ENCODE data around the gene HIVEP3.

Gene HIVEP3

GRCh38 chr1:41906943-41907342 is 11.8 kb downstream of the HIVEP3 start:
- Histone ChIP-seq H3K4me3 (ENCODE audit: low read depth, low read length, poor library complexity, severe bottlenecking) (no peak overlapping the region), H3K4me1 (ENCODE audit: insufficient read depth, low read length, severe bottlenecking) (no peaks in the 10 kb centered on the region), H3K27me3 (ENCODE audit: insufficient read depth, low read length) (no peaks in the 10 kb centered on the region), H3K9me3 (ENCODE audit: low read length) (no peaks in the 10 kb centered on the region), H3K79me2 (ENCODE audit: insufficient read depth, low read length) (no peaks in the 10 kb centered on the region), H3K4me2 (ENCODE audit: low read length) (no peak overlapping the region), H3K9ac (ENCODE audit: low read length) (no peak overlapping the region), H3K27ac (ENCODE audit: low read depth, low read length, poor library complexity, severe bottlenecking) (no peak overlapping the region), H3K36me3 (ENCODE audit: insufficient read depth, low read length) (no peaks in the 10 kb centered on the region), H4K20me1 (ENCODE audit: insufficient read depth, low read length) (no peaks in the 10 kb centered on the region), H3K9me2 (ENCODE audit: low read depth, low read length) (no peaks in the 10 kb centered on the region), H3F3A (ENCODE audit: insufficient read depth, low read length) (no peaks in the 10 kb centered on the region), H2AFZ (ENCODE audit: low read length) (no peak overlapping the region)
- TF ChIP-seq EZH2 (IDR thresholded peaks at IDR 0.05; ENCODE audit: borderline replicate concordance, low read length) (no peak), CTCF (IDR thresholded peaks at IDR 0.05; ENCODE audit: low read length) (no peak)

GRCh38 chr1:41905093-41905675 is 13.5 kb downstream of the HIVEP3 start:
- no peak overlapping the region for H2AFZ ChIP-seq (ENCODE audit: low read length)
- no peaks in the 10 kb centered on the region for H3K27me3 ChIP-seq (ENCODE audit: insufficient read depth, low read length)
- H3K4me1 ChIP-seq (ENCODE audit: insufficient read depth, low read length, severe bottlenecking), result no peaks in the 10 kb centered on the region
- no peak overlapping the region for H3K9ac ChIP-seq (ENCODE audit: low read length)
- no peaks in the 10 kb centered on the region for H3K36me3 ChIP-seq (ENCODE audit: insufficient read depth, low read length)
- H3F3A ChIP-seq (ENCODE audit: insufficient read depth, low read length), result no peaks in the 10 kb centered on the region
- H3K79me2 ChIP-seq (ENCODE audit: insufficient read depth, low read length), result no peaks in the 10 kb centered on the region
- no peaks in the 10 kb centered on the region for H4K20me1 ChIP-seq (ENCODE audit: insufficient read depth, low read length)
- no peaks in the 10 kb centered on the region for H3K9me2 ChIP-seq (ENCODE audit: low read depth, low read length)
- H3K4me3 ChIP-seq (ENCODE audit: low read depth, low read length, poor library complexity, severe bottlenecking), result no peak overlapping the region
- no peak overlapping the region for H3K27ac ChIP-seq (ENCODE audit: low read depth, low read length, poor library complexity, severe bottlenecking)
- no peak overlapping the region for H3K4me2 ChIP-seq (ENCODE audit: low read length)
- TF ChIP-seq EZH2 (IDR thresholded peaks at IDR 0.05; ENCODE audit: borderline replicate concordance, low read length) (no peak), CTCF (IDR thresholded peaks at IDR 0.05; ENCODE audit: low read length) (no peak)
- no peaks in the 10 kb centered on the region for H3K9me3 ChIP-seq (ENCODE audit: low read length)

DNA sequence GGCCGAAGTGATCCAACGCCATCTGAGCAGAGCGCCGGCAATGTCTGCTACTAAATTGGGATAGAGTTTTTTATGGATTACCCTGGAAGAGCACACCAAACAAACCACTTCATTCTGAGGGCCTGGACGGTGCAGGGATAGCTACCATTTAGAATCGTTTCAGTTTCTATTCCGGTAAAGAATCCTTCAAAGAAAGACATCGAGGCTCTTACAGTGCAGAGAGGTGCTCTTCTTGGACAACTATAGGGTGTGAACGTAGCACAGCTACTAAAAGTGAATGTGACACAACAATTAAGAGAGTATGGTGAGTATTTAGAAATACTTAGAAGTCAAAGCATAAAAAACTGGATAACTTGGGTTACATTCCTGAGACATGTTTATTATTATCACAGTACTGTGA is 16.1 kb downstream of the HIVEP3 start:
- Histone ChIP-seq H3K36me3 (ENCODE audit: insufficient read depth, low read length) (no peaks in the 10 kb centered on the region), H3K79me2 (ENCODE audit: insufficient read depth, low read length) (no peaks in the 10 kb centered on the region), H3K27ac (ENCODE audit: low read depth, low read length, poor library complexity, severe bottlenecking) (no peak overlapping the region), H3F3A (ENCODE audit: insufficient read depth, low read length) (no peaks in the 10 kb centered on the region), H3K4me3 (ENCODE audit: low read depth, low read length, poor library complexity, severe bottlenecking) (no peak overlapping the region), H3K4me2 (ENCODE audit: low read length) (no peak overlapping the region), H3K9me3 (ENCODE audit: low read length) (no peaks in the 10 kb centered on the region), H3K27me3 (ENCODE audit: insufficient read depth, low read length) (no peaks in the 10 kb centered on the region), H4K20me1 (ENCODE audit: insufficient read depth, low read length) (no peaks in the 10 kb centered on the region), H2AFZ (ENCODE audit: low read length) (no peak overlapping the region), H3K9ac (ENCODE audit: low read length) (no peak overlapping the region), H3K9me2 (ENCODE audit: low read depth, low read length) (no peaks in the 10 kb centered on the region), H3K4me1 (ENCODE audit: insufficient read depth, low read length, severe bottlenecking) (no peaks in the 10 kb centered on the region)
- TF ChIP-seq CTCF (IDR thresholded peaks at IDR 0.05; ENCODE audit: low read length), result no peak

Measured in OCI-LY1 (cell line).